ENCODE data around the gene IGF2BP1.
"Not testable (repeated sequence)": the region's sequence is repeated elsewhere in the genome, so short reads cannot be mapped to it uniquely, and the experiment has no call there.

Gene IGF2BP1

GRCh38 chr17:49003557-49004511 is 6.6 kb downstream of the IGF2BP1 start:
- Histone ChIP-seq H3K4me3 (ENCODE audit: low read length in 2 of 2) (no peak overlapping the region), H3K36me3 (ENCODE audit: control insufficient read depth in 2 of 2, insufficient read depth in 2 of 2, low read length in 2 of 2) (no peaks in the 10 kb centered on the region), H3K4me1 (ENCODE audit: control insufficient read depth in 2 of 2, insufficient read depth in 2 of 2, low read length in 2 of 2) (no peaks in the 10 kb centered on the region), H3K27ac (ENCODE audit: low read depth in 2 of 2, low read length in 2 of 2) (no peak overlapping the region), H3K9me3 (ENCODE audit: control insufficient read depth in 2 of 2, low read length in 2 of 2) (no peaks in the 10 kb centered on the region), H3K27me3 (ENCODE audit: control insufficient read depth in 2 of 2, insufficient read depth in 2 of 2, low read length in 2 of 2) (peaks cover 71 to 85% of the 10 kb centered on the region in 2 donors), H3K9ac (ENCODE audit: low read depth in 1 of 2, low read length in 2 of 2) (no peak overlapping the region)

DNA sequence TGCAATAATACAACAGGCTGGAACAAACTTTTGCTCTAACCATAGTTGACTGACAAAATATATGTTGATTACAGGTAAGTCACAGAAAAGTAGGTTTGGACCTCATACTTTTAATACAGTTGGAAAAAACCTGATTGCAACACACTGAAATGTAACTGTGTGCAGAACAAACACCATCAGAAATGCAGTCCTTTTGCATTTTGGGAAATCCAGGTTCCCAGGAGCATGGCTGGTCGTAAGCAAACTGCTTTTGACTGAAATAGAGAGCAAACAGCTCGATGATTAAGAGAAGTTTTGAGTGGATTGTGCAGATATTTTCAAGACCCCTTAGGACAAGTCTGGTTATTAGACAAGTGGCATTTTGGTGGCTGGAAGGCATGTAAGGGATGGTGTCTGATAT is 8.0 kb downstream of the IGF2BP1 start:
- Histone ChIP-seq H3K27me3 (ENCODE audit: control insufficient read depth in 2 of 2, insufficient read depth in 2 of 2, low read length in 2 of 2) (peaks cover 59 to 74% of the 10 kb centered on the region in 2 donors), H3K9ac (ENCODE audit: low read depth in 1 of 2, low read length in 2 of 2) (no peak overlapping the region)

GRCh38 chr17:49008908-49009307 is 11.7 kb downstream of the IGF2BP1 start:
- H3K27me3 ChIP-seq (ENCODE audit: control insufficient read depth in 2 of 2, insufficient read depth in 2 of 2, low read length in 2 of 2), result peaks cover 53 to 63% of the 10 kb centered on the region in 2 donors
- H3K9me3 ChIP-seq (ENCODE audit: control insufficient read depth in 2 of 2, low read length in 2 of 2); H3K36me3 ChIP-seq (ENCODE audit: control insufficient read depth in 2 of 2, insufficient read depth in 2 of 2, low read length in 2 of 2); H3K27ac ChIP-seq (ENCODE audit: low read depth in 2 of 2, low read length in 2 of 2); H3K4me3 ChIP-seq (ENCODE audit: low read length in 2 of 2); H3K4me1 ChIP-seq (ENCODE audit: control insufficient read depth in 2 of 2, insufficient read depth in 2 of 2, low read length in 2 of 2); H3K9ac ChIP-seq (ENCODE audit: low read depth in 1 of 2, low read length in 2 of 2): not testable (repeated sequence)

More for the DNA sequence above, 8.0 kb downstream of the IGF2BP1 start:
- H3K4me1 ChIP-seq (ENCODE audit: control insufficient read depth in 2 of 2, insufficient read depth in 2 of 2, low read length in 2 of 2), result no peaks in the 10 kb centered on the region
- no peak overlapping the region for H3K27ac ChIP-seq (ENCODE audit: low read depth in 2 of 2, low read length in 2 of 2)
- no peaks in the 10 kb centered on the region for H3K36me3 ChIP-seq (ENCODE audit: control insufficient read depth in 2 of 2, insufficient read depth in 2 of 2, low read length in 2 of 2)
- no peak overlapping the region for H3K4me3 ChIP-seq (ENCODE audit: low read length in 2 of 2)
- no peaks in the 10 kb centered on the region for H3K9me3 ChIP-seq (ENCODE audit: control insufficient read depth in 2 of 2, low read length in 2 of 2)

DNA sequence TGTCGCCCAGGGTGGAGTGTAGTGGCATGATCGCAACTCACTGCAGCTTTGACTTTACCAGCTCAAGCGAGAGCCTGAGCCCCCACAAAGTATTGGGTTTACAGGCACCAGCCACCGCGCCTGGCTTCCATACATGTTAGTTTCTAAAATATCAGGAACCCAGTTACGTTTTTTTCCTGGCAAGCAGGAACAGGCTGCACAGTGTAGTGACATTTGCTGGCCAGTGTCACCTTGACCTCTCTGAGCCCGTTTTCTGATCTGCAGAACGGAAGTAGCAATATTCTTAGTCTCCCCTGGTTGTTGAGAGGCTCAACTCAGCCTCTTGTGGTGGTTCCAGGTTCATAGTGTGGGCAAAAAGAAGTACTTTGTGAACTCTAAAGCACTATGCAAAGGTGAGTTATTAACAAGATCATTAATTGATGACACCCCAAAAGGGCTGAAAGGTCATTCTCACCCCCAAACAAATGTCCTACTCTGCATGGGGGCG is 15.6 kb downstream of the IGF2BP1 start:
- H3K4me1 ChIP-seq (ENCODE audit: control insufficient read depth in 2 of 2, insufficient read depth in 2 of 2, low read length in 2 of 2), result peaks cover 0 to 3% of the 10 kb centered on the region in 2 donors
- no peak overlapping the region for H3K9ac ChIP-seq (ENCODE audit: low read depth in 1 of 2, low read length in 2 of 2)
- no peaks in the 10 kb centered on the region for H3K36me3 ChIP-seq (ENCODE audit: control insufficient read depth in 2 of 2, insufficient read depth in 2 of 2, low read length in 2 of 2)
- no peak overlapping the region for H3K4me3 ChIP-seq (ENCODE audit: low read length in 2 of 2)
- no peaks in the 10 kb centered on the region for H3K9me3 ChIP-seq (ENCODE audit: control insufficient read depth in 2 of 2, low read length in 2 of 2)
- peaks cover 42 to 48% of the 10 kb centered on the region in 2 donors for H3K27me3 ChIP-seq (ENCODE audit: control insufficient read depth in 2 of 2, insufficient read depth in 2 of 2, low read length in 2 of 2)
- no peak overlapping the region for H3K27ac ChIP-seq (ENCODE audit: low read depth in 2 of 2, low read length in 2 of 2)

GRCh38 chr17:49013311-49014213 is 16.4 kb downstream of the IGF2BP1 start:
- Histone ChIP-seq H3K9ac (ENCODE audit: low read depth in 1 of 2, low read length in 2 of 2) (no peak overlapping the region), H3K36me3 (ENCODE audit: control insufficient read depth in 2 of 2, insufficient read depth in 2 of 2, low read length in 2 of 2) (no peaks in the 10 kb centered on the region), H3K9me3 (ENCODE audit: control insufficient read depth in 2 of 2, low read length in 2 of 2) (no peaks in the 10 kb centered on the region), H3K27ac (ENCODE audit: low read depth in 2 of 2, low read length in 2 of 2) (no peak overlapping the region), H3K27me3 (ENCODE audit: control insufficient read depth in 2 of 2, insufficient read depth in 2 of 2, low read length in 2 of 2) (peaks cover 42 to 50% of the 10 kb centered on the region in 2 donors), H3K4me3 (ENCODE audit: low read length in 2 of 2) (no peak overlapping the region), H3K4me1 (ENCODE audit: control insufficient read depth in 2 of 2, insufficient read depth in 2 of 2, low read length in 2 of 2) (peaks cover 0 to 3% of the 10 kb centered on the region in 2 donors)

DNA sequence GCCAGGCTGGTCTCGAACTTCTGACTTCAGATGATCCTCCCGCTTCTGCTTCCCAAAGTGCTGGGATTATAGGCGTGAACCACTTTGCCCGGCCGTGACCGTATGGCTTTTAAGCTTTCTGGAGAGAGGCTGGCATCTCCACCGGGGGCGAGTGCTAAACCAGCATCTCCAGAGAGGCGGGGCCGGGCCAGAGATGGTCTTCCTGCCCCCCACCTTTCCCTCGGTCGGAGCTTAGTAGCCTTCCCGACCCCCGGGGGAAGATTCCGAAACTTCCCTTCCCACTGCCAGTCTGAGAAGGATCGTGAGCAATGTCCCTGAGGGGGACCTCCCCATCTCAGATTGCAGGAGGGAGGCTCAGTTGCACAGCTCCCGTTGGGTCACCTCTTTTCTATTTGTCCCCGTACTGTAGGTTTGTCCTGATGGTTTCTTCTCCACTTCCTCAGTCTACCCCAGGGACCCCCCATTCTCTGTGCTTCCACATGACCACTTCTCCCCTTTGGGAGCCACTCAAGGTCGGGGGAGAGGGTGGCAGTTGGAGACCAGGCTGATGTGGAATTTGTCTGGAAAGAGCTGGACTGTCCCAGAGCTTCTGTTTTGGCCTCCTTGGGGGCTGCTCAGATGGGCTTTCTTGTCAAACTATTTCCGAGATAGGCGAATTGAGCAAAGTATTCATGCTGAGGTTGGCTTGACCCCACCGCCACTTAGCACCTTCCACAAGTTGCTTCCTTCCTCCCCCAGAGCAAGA is 18.2 kb downstream of the IGF2BP1 start:
- H3K4me1 ChIP-seq (ENCODE audit: control insufficient read depth in 2 of 2, insufficient read depth in 2 of 2, low read length in 2 of 2), result peaks cover 0 to 3% of the 10 kb centered on the region in 2 donors
- H3K4me3 ChIP-seq (ENCODE audit: low read length in 2 of 2), result no peak overlapping the region
- no peak overlapping the region for H3K27ac ChIP-seq (ENCODE audit: low read depth in 2 of 2, low read length in 2 of 2)
- no peaks in the 10 kb centered on the region for H3K9me3 ChIP-seq (ENCODE audit: control insufficient read depth in 2 of 2, low read length in 2 of 2)
- H3K36me3 ChIP-seq (ENCODE audit: control insufficient read depth in 2 of 2, insufficient read depth in 2 of 2, low read length in 2 of 2), result no peaks in the 10 kb centered on the region
- no peak overlapping the region for H3K9ac ChIP-seq (ENCODE audit: low read depth in 1 of 2, low read length in 2 of 2)
- peaks cover 47 to 50% of the 10 kb centered on the region in 2 donors for H3K27me3 ChIP-seq (ENCODE audit: control insufficient read depth in 2 of 2, insufficient read depth in 2 of 2, low read length in 2 of 2)

- H3K27me3 ChIP-seq (ENCODE audit: control insufficient read depth in 2 of 2, insufficient read depth in 2 of 2, low read length in 2 of 2), result peaks cover 43 to 45% of the 10 kb centered on the region in 2 donors
Measured at GRCh38 chr17:49015924-49016774, 19.0 kb downstream of the IGF2BP1 start.

GRCh38 chr17:49016775-49017463 is 19.7 kb downstream of the IGF2BP1 start:
- no peak overlapping the region for H3K27ac ChIP-seq (ENCODE audit: low read depth in 2 of 2, low read length in 2 of 2)
- H3K36me3 ChIP-seq (ENCODE audit: control insufficient read depth in 2 of 2, insufficient read depth in 2 of 2, low read length in 2 of 2), result no peaks in the 10 kb centered on the region
- H3K27me3 ChIP-seq (ENCODE audit: control insufficient read depth in 2 of 2, insufficient read depth in 2 of 2, low read length in 2 of 2), result peaks cover 36 to 40% of the 10 kb centered on the region in 2 donors
- no peak overlapping the region for H3K4me3 ChIP-seq (ENCODE audit: low read length in 2 of 2)
- H3K4me1 ChIP-seq (ENCODE audit: control insufficient read depth in 2 of 2, insufficient read depth in 2 of 2, low read length in 2 of 2), result peaks cover 0 to 3% of the 10 kb centered on the region in 2 donors
- no peaks in the 10 kb centered on the region for H3K9me3 ChIP-seq (ENCODE audit: control insufficient read depth in 2 of 2, low read length in 2 of 2)
- H3K9ac ChIP-seq (ENCODE audit: low read depth in 1 of 2, low read length in 2 of 2), result no peak overlapping the region

More at GRCh38 chr17:49015924-49016774, 19.0 kb downstream of the IGF2BP1 start:
- H3K4me1 ChIP-seq (ENCODE audit: control insufficient read depth in 2 of 2, insufficient read depth in 2 of 2, low read length in 2 of 2), result peaks cover 0 to 3% of the 10 kb centered on the region in 2 donors
- H3K9ac ChIP-seq (ENCODE audit: low read depth in 1 of 2, low read length in 2 of 2), result no peak overlapping the region
- no peak overlapping the region for H3K4me3 ChIP-seq (ENCODE audit: low read length in 2 of 2)
- no peaks in the 10 kb centered on the region for H3K36me3 ChIP-seq (ENCODE audit: control insufficient read depth in 2 of 2, insufficient read depth in 2 of 2, low read length in 2 of 2)
- no peaks in the 10 kb centered on the region for H3K9me3 ChIP-seq (ENCODE audit: control insufficient read depth in 2 of 2, low read length in 2 of 2)
- no peak overlapping the region for H3K27ac ChIP-seq (ENCODE audit: low read depth in 2 of 2, low read length in 2 of 2)
